HG02840 (cell line): ENCODE results near the gene LZTR1.
"Not testable (repeated sequence)": the region's sequence is repeated elsewhere in the genome, so short reads cannot be mapped to it uniquely, and the experiment has no call there.

Source experiments
- ATAC-seq: cut with Tn5 transposase; IDR thresholded peaks from one replicate; pipeline ENCODE4 v1.9.1; 2021; ENCODE audit warnings: mild to moderate bottlenecking, moderate library complexity, moderate number of reproducible peaks; ENCODE audit not compliant: unreplicated experiment, low FRiP score

Gene LZTR1

DNA sequence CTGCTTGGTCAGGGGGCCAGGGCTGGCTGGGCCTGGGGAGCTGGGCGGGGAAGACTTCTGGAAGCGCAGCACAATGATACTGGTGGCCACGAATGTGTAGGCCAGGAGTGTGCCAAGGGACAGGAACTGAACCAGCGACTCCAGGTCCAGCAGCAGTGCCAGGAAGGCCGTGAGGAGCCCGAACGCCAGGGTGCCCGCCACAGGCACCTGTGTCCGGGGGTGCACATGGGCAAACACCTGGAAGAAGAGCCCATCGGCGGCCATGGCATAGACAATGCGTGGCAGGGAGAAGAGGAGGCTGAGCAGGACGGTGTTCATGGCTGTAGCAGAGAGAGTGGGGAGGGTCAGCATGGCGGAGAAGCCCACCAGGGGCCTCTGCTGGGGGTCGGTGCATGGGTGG, 47.9 kb downstream of the LZTR1 start:
- no peak for ATAC-seq

DNA sequence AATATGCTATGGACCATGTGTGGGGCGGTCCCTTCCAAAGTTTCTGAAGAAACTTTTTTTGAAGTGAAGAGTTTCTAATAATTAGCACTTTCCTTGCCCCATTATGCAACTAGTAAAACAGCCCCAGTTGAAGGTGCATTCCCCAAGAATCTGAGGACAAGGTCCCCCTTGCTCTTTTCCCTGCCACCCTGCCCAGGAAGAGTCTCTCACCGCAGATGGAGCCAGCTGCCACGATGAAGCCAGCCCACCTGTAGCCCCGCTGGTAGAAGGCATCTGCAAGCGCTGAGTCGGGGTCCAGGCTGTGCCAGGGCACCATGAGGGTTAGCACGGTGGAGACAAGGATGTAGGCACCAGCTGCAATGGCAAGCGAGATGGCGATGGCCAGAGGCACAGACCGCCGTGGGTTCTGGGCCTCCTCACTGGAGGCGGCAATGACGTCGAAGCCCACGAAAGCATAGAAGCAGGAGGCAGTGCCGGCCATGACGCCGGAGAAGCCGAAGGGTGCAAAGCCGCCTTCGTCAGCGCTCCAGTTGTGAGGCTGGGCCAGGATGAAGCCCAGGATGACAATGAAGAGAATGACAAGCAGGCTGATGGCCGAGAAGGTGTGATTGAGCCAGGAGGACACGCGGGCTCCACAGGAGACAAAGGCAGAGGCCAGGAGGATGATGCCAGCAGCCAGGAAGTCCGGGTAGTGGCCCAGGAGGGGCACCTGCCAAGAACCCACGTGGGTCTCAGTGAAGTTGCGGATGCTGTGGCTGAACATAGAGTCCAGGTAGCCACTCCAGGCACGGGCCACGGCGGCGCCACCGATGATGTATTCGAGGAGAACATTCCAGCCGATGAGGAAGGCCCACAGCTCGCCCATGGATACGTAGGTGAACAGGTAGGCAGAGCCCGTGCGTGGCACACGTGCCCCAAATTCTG, 48.8 kb downstream of the LZTR1 start:
- no peak for ATAC-seq

DNA sequence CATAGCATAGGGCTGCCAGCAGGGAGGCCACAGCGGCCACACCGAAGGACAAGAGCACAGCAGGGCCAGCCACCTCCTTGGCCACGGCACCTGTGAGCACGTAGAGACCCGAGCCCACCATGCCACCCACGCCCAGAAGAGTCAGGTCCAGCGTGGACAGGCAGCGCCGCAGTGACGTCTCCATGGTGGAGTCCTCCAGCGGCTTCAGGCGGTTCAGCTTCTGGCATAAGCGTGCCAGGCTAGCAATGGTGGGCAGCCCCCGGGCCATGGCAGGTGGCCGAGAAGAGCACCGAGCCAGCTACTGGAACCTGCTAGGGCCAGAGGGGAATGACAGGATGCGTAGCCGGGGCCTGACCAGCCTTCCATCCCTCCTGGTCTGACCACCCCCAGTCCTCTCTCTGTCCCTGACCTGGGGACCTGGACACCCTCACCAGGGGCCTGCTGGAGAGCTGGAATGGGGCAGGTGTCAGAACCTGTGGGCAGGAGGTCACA, 49.5 kb downstream of the LZTR1 start:
- ATAC-seq = no peak

DNA sequence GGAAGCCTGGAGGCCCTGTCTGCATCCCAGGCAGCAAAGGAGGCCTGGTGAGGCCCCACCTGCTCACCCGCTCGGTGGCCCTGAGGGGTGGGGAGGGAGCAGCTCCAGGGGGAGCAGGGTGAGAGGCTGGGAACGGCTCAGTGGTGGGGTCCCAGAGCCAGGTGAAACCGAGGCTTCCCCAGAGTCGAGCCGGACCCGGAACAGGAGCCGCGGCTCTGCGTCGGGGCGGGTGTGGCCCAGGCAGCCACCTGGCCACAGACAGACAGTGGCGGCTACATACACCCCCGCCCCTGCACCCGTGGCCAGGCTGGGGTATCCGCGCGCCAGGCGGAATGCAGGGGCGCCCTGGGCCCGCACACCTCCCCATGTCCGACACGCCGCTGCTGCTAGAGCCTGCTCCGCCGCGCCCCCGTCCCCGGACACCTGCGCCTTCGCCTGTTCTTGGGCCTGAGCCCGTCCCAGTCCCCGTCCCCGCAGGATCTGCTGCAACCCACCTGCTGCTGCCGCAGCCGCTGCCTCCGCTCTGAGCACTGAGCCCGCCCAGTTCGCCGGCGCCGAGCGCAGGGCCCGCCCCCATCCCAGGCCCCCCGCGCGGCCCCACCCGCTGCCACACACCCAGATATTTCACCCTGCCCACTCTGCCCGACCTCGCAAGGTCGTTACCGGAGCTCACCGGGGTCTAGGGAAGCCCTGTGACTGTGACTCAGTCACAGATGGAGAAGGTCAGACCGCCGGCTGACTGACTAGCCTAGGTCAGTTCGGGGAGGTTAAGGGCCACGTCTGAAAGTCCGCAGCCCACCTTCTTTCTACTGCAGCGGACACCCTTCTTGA, 50.2 kb downstream of the LZTR1 start, which contains the start of gene SLC7A4:
TSS of gene SLC7A4 (minus strand) at position 525 of the 831 bp plus-strand sequence. CDS start 749 bp downstream, outside the sequence.
- ATAC-seq = no peak

DNA sequence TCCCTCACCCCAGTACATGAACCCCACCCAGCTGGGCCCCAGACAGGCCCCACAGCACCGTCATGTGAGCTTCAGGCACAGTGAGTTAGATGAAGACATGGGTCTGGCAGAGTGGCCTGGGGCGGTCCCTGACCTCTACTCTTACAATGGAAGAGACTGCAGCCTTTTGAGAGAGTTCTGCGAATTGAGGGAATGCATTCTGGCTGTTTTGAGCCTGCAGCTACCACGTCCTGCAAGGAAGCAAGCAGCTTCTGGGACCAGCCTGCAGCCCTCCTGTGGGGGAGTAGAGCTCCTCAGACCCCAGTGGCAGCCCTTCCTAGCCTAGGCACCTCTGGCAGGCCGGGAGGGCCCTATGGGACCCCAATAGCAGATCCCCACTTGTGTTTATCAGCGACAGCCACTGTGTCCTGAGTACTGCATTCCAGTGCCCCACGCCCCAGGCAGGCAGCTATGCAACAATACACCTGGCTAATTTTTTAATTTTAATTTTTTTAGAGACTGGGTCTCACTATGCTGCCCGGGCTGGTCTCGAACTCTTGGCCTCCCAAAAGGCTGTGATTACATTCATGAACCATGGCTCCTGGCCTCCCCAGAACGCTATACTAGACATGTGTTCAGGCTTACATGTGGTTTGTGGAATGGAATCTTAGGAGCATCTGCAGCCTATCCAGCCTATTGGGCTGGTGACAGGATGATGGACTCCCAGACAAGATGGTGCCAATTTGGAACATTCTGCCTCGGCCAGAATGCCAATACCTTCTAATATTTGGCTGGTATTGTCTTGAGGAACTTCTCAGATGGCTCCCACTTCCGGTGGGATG, 51.0 kb downstream of the LZTR1 start:
- ATAC-seq = no peak

DNA sequence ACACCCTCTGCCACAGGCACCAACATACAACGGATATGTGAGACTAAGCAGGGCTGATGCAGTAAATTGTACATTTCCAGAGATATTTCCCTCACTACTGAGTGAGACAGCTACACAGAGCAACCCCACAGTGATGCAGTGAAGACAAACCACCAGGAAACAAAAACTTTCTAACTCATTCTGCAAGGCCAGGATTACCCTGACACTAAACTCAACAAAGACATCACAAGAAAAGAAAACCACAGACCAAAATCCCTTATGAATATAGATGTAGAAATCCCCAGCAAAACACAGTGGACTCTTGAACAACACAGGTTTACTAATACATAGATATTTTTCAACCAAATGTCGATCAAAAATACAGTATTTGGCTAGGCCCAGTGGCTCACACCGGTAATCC, 51.8 kb downstream of the LZTR1 start:
- ATAC-seq = no peak

DNA sequence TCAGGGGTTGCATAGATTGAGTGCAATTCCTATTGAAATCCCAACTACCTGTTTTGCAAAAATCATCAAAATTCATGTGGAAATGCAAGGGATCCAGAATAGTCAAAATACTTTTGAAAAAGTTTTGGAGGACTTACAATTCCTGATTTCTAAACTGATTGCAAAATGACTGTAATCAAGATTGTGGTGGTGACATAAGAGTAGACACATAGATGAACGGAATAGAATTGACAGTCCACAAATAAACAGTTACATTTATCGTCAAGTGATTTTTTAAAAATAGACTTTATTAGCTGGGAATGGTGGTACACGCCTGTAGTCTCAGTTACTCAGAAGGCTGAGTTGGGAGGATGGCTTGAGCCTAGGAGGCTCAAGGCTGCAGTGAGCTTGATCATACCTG, 52.9 kb downstream of the LZTR1 start:
- ATAC-seq = no peak

DNA sequence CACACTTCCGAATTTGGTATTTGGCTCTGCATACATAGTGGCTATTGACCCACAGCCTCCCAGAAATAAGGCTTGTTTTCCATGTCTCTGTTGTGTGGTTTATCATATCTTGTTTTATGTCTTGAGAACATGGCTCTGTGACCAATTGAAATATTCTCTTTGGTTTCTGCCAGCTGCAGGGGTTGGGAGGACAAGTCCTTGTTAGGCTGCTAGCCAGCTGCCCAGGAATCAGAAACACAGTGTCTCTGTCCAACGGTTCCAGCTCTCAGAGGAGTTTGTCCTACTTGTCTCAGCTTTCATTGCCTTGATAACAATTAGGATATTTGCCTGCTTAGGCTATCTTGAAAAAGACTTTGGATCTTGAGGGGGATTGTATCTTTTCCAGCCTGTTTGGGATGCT, 56.3 kb downstream of the LZTR1 start:
- ATAC-seq = no peak

DNA sequence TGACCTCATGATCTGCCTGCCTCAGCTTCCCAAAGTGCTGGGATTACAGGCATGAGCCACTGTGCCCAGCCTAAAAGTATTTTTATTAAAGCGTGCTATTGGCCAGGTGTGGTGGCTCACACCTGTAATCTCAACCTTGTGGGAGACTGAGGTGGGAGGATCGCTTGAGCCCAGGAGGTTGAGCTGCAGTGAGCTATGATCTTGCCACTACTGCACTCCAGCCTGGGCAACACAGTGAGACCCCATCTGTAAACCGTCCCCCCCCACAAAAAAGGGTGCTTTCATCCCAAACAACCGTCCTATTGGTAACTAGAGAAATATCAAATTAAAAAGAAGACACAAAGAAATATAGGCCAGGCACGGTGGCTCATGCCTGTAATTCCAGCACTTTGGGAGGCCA, 57.1 kb downstream of the LZTR1 start:
- ATAC-seq = not testable (repeated sequence)

DNA sequence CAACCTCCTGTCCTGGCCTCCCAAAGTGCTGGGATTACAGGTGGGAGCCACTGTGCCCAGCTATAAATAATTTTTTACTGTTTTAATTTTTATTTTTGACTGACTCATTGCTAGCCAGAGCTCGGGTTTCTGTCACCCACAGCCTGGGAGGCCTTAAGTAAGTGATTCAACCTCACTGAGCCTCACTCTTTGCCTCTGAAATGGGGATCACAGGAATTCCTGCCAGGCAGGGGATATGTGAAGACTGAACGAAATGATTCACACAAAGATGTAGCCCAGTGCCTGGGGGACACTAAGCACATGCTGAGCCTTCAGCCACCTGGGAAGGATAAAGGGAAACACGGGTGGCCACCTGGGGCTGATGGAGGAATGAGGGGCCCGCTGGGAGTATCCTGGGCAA, 59.8 kb downstream of the LZTR1 start:
- no peak for ATAC-seq

DNA sequence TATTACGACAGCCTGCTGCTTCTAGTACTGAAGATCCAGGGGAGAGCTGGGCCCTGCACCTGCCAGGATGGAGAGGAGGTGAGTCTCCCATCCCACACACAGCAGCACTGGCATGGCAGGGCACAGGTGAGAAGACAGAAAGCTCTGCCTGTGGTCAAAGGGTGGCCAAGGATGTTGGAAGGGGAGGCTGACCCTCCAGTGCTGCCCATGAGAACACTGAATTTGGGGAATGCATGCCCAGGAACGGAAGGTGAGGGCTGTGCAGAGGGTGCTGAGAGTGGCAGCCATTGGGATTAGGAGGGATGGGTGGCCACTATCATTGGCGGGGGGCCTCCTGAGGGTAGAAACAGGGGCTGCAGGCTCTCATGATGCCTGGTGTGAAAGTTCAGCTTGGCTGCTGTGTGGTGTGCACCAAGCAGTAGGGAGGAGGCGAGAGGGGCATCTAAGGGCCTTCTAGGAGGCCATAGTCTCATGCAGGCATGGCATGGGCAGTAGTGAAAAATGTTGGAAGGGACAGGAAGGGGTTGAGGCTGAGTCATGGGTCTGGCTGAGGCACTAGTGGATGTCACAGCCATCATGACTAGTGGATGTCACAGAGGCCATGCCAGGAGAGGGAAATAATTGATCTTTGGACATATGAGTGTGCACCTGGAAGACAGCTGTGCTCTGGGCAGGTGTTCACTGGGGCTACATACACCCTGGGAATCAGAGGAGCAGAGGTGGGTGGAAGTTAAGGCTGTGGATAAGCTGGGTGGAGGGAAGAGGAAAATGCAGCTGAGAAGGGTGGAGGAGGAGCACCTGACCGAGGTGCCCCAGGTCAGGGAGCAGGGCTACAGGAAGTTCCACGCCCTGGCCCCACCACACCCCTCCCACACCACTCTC, 61.1 kb downstream of the LZTR1 start:
- no peak for ATAC-seq

DNA sequence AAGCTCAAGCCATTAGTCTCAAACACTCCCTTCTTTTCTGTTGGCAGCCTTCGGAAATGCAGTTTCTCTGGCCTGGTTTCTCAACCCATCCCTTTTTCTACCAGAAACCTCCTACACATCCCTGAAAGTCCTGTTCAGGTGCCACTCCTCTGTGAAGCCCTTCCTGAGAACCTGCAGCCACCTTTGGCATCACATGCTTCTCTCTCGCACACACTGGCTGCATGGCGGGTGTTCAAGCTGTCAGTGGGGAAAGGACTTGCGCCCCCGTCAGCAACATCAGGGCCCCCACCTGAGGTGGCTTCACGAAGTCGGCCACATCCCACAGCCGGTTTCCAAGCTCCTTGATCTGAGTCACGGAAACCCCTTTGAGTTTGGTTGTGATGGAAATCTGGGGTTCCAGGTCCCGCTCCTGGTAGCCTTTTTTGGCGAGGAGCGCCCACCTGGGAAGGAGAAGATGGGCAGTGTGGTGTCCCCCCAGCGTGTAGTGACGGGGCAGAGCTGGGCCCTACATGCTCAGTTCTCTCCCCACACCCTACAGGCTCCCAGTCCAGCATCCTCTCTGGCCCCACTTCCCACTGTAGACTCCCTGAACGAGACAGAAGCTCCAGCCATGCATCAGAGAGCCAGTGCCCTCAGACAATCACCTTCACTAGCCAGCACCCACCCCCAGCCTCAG, 61.9 kb downstream of the LZTR1 start:
- no peak for ATAC-seq

DNA sequence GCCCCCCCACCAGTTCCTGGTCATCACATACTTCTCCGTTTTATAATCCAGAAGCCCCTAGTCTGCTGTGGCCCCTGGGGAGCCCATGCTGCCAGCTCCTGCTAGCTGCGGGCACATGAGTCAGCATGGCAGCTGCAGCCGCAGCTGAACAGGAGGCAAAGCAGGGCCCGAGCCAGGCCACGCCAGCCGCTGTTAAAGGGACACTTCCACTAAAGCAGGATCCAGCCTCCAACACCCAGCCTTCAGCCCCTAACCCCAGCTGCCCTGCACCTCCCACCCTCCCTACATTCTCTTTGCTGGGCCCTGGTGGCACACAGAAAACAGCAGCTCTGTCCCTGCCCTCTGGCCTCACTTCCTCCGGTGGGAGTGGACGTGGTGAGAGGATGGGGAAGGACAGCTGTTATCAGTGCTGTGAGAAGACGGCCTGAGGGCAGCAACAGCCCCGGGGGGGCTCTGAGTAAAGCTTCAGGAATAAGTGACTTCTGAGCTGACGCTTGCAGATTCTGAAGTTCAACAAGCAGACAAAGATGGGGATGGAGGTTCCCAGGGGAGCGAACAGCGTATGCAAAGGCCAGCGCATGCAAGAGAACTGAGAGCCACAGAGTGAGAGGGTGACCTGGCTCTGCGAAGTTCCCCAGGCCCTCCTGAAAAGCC, 63.0 kb downstream of the LZTR1 start:
- no peak for ATAC-seq

DNA sequence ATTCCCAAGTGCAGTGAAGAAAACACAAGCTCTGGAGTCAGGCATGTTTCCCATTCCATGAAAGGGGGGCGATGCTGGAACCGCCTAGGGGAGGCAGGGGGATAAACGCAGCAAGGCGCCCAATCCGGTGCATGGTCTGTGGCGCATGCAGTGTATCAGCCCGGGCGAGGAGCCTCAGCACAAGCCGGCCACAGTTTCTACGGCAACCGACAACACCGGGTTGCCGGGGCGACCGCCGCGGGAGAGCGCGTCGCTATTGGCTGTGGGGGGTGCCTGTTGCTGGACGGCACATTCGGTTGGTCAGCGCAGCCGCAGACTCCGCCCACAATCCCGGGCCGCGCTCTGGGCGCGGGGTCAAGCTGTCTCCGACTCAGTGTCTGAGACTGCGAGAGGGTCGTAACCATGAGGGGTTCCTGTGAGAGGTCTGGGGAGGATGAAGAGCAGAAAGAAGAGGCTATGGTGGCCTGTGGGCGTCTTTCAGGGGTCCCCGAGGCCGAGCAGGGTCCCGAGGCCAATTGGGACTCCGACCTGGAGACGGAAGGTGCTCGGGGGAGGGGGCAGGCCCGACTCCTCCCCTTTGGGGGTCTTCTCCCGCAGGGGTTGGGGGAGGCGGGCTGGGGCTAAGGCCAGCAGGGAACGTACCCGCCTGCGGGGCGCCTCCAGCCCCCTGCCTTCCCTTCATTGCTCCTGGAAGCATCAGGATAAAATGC, 63.6 kb downstream of the LZTR1 start, which contains the start of gene LRRC74B:
TSS of gene LRRC74B (plus strand) at position 362 of the 710 bp plus-strand sequence. CDS start at position 403, 41 bp downstream.
- no peak for ATAC-seq

DNA sequence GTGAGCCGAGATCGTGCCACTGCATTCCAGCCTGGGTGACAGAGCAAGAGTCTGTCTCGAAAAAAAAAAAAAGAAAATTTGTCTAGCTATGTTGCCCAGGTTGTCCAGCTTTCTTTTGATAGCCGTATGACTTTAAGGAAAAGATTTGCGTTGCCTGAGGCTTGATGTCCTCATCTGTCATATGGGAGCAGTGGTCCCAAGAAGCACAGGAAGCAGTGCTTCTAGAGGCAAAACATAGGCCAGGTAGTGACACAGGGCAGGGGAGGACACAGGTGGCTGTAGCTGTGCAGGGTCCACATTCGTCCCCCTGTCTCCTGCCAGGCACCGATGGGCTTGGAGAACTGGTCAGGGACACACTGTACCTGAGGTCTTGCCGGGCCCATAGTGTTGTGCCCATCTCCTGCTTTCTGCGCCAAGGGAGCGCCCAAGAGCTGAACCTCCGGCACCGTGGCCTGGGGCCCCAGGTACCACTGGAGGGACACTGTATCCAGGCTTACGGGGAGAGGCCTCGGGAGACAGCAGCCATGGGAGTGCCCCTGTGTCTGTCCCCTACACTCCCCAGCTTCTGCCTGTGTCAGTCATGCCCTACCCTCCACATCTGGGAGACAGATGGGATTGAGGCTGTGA, 65.1 kb downstream of the LZTR1 start:
- no peak for ATAC-seq

DNA sequence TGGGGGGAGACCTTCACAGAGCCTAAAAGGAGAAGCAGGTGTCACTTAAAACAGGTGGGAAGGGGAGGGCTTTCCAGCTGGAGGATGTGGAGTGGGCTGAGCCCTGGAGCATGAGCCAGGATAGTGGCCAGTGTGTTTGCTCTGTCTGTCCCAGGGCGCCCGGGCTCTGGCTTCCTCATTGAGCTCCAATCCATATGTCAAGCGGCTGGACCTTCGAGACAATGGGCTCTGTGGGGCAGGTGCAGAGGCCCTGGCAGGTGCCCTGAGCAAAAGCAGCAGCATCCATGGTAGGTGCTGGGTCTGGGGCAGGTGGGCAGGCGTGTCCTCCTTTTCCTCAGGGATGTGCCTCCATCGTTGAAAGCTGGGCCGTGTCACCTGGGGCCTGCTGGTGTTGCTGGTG, 65.6 kb downstream of the LZTR1 start:
- ATAC-seq = no peak

DNA sequence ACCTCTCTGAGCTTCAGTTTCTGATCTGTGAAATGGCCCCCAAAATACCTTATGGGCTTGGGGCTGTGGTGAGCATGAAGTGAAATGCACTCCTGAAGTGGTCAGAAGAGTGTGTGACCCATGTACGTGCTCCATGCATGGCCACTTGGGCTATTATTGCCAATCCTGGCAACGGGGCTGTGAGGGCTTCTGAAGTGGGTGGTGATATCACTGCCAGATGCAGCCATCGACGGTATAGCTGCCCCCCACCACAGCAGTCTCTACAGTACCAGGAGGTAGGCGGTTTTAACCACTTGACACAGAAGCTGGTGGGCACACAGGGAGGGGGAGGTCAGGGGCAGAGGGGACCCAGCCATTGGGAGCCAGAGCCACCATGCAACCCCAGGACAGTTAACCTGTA, 66.4 kb downstream of the LZTR1 start:
- not testable (repeated sequence) for ATAC-seq
